Stomach (tissue), 9 donors: Measurements from ENCODE around the gene RPL26. TPM values are rescaled to one million over a fixed set of nuclear protein-coding genes. Genes with fewer than 3 reads are reported as not detected.

Experiments used
- DNase-seq, 2 donors: peaks; one replicate each; pipeline versions ENCODE4 v3.0.0 to v3.0.0-alpha.2; 2013 to 2019
- H3K27ac ChIP-seq, 5 donors: fragments of 200-600 bp in 4 of 5; sonication (generic) in 4 of 5; one replicate each; pipeline ENCODE4 v1.5.1; 2013 to 2019; ENCODE audit warnings: mild to moderate bottlenecking in 1 of 5, moderate library complexity in 1 of 5
- H3K27me3 ChIP-seq, 3 donors: fragments of 200-600 bp; sonication (generic); one replicate each; pipeline ENCODE4 v1.5.1; 2017 to 2019; ENCODE audit warnings: mixed run types in 1 of 3
- H3K36me3 ChIP-seq, 4 donors: fragments of 200-600 bp; sonication (generic); 1 replicate in 3 of 4; 2 replicates in 1 of 4; pipeline ENCODE4 v1.5.1; 2016 to 2019
- H3K4me1 ChIP-seq, 4 donors: fragments of 200-600 bp; sonication (generic); one replicate each; pipeline ENCODE4 v1.5.1; 2016 to 2019
- H3K4me3 ChIP-seq, 4 donors: fragments of 200-600 bp; sonication (generic) in 3 of 4; one replicate each; pipeline ENCODE4 v1.5.1; 2016 to 2019; ENCODE audit warnings: mild to moderate bottlenecking in 1 of 4
- H3K9me3 ChIP-seq, 4 donors: fragments of 200-600 bp; sonication (generic); one replicate each; pipeline ENCODE4 v1.5.1; 2016 to 2019
- EP300 ChIP-seq: sonication (generic); formaldehyde crosslinking; IDR thresholded peaks from one replicate; pipeline ENCODE4 v1.6.1; 2017; ENCODE audit warnings: antibody characterized with exemption
- POLR2A ChIP-seq, 4 donors: fragments of 450-650 bp; IDR thresholded peaks; one replicate each; pipeline ENCODE4 v1.6.1; 2016; ENCODE audit warnings: antibody characterized with exemption in 4 of 4, control low read depth in 2 of 4, mild to moderate bottlenecking in 1 of 4, moderate library complexity in 1 of 4
- POLR2AphosphoS5 ChIP-seq, 3 donors: sonication (generic); formaldehyde crosslinking; IDR thresholded peaks; one replicate each; pipeline ENCODE4 v1.6.1; 2016; ENCODE audit warnings: antibody characterized with exemption in 3 of 3
- WGBS, 5 donors: extraction: QIAGEN DNeasy Blood & Tissue Kit in 3 of 5; methylation state at CpG; one replicate each; pipeline versions ENCODE4 v1.1.5 to v1.1.7; 2013 to 2018; 5-methylcytosine and 5-hydroxymethylcytosine counted together
- intact Hi-C: fragments of 100-400 bp; cut with DNase I; formaldehyde crosslinking; loops from one replicate; pipeline ENCODE4 v1.15.1; 2023; ENCODE audit warnings: low total_unique reads
- polyA plus RNA-seq, 3 donors: library from polyadenylated mRNA; stranded (reverse); fragments of 200-250 nt; gene quantifications; one replicate each; pipeline ENCODE4 v1.2.3, GENCODE V29; 2013
- small RNA-seq, 4 donors: library from RNA; depleted of rRNA; stranded (forward); fragments of <200 nt; gene quantifications; one replicate each; pipeline ENCODE3, GENCODE V24; 2016
- total RNA-seq, 5 donors: library from RNA; depleted of rRNA; stranded (reverse); fragments of >200 nt; gene quantifications; one replicate each; pipeline versions ENCODE4 v1.1.0 to v1.2.3, GENCODE V29; 2014 to 2016
- TF ChIP-seq, protein P1 (sequence below), 7 experiments: fragments of 450-650 bp in 4 of 7; fragments of 200-600 bp in 3 of 7; sonication (generic) in 3 of 7; IDR thresholded peaks; one replicate each; pipeline ENCODE4 v1.5.1; 2016 to 2019; ENCODE audit warnings: antibody characterized with exemption in 7 of 7, control low read depth in 2 of 7, mild to moderate bottlenecking in 1 of 7
- donor health status: healthy with polysubstance abuse.
- donor health status: Bipolar disorder and iron deficiency.
- donor health status: healthy.

The RPL26 gene
- total and polyA plus RNA-seq, 8 donors, result 506 to 5,414 (median 3,474) TPM

DNA sequence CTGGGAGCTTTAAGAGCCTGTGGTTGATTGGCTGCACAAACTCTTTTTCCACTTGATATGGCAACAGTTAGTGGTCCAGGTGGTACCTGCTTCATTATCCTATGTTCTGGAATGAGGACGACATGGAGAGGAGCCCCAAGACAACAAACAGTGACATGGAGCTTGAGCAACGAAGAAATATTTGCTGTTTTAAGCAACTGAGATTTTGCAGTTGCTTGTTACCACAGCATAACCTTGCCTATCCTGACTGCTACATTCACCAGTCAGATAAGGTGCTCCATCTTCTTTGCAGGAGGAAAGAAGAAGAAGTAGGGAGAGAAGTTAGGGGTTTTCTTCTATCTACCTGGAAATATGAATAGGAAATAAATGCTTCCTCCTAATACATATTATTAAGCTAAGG, 50.9 kb downstream of the RPL26 start:
- 81 to 93% (median 84%) methylated on average over 2 of the region's 2 CpGs for WGBS, 5 donors
- no peak overlapping the region for H3K27ac ChIP-seq
- peaks cover 4% of the 10 kb centered on the region in 4 donors for H3K4me1 ChIP-seq
- H3K36me3 ChIP-seq, result no peaks in the 10 kb centered on the region
- peaks cover 0 to 11% (median 3%) of the 10 kb centered on the region in 3 donors for H3K27me3 ChIP-seq
- TF ChIP-seq, protein P1, sequence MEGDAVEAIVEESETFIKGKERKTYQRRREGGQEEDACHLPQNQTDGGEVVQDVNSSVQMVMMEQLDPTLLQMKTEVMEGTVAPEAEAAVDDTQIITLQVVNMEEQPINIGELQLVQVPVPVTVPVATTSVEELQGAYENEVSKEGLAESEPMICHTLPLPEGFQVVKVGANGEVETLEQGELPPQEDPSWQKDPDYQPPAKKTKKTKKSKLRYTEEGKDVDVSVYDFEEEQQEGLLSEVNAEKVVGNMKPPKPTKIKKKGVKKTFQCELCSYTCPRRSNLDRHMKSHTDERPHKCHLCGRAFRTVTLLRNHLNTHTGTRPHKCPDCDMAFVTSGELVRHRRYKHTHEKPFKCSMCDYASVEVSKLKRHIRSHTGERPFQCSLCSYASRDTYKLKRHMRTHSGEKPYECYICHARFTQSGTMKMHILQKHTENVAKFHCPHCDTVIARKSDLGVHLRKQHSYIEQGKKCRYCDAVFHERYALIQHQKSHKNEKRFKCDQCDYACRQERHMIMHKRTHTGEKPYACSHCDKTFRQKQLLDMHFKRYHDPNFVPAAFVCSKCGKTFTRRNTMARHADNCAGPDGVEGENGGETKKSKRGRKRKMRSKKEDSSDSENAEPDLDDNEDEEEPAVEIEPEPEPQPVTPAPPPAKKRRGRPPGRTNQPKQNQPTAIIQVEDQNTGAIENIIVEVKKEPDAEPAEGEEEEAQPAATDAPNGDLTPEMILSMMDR (IDR thresholded peaks at IDR 0.05), result no peak
- TF ChIP-seq EP300 (no peak), POLR2AphosphoS5 (IDR thresholded peaks at IDR 0.05) (no peak), POLR2A (IDR thresholded peaks at IDR 0.05) (no peak)
- intact Hi-C loops, result no loop called here
- DNase-seq, result no peak
- no peak overlapping the region for H3K4me3 ChIP-seq
- no peaks in the 10 kb centered on the region for H3K9me3 ChIP-seq

Small RNAs within 50 kb of the gene (small RNA-seq; reads per million reads assigned to genes)
- gene RF00265, result 0 reads per million in 4 donors

Other genes with a start within 250 kb of the RPL26 start
- gene PER1, start 230.8 kb downstream of the RPL26 start, total RNA-seq, result 100 to 1,000 TPM in 3 of 5 donors, 10 to 100 TPM in 2; 16.2 to 163 (median 137) TPM
- 10 to 100 TPM; 47.2 to 69.4 (median 66.7) TPM for gene PER1, start 230.8 kb downstream of the RPL26 start, polyA plus RNA-seq
- 100 to 1,000 TPM in 1 of 5 donors, 10 to 100 TPM in 2, 1 to 10 TPM in 2; 6.7 to 104 (median 17.3) TPM for gene VAMP2, start 220.2 kb downstream of the RPL26 start, total RNA-seq
- gene VAMP2, start 220.2 kb downstream of the RPL26 start, polyA plus RNA-seq, result 10 to 100 TPM; 32.4 to 58.8 (median 43.1) TPM
- 10 to 100 TPM in 3 of 5 donors, 1 to 10 TPM in 2; 5.2 to 37.6 (median 14.9) TPM for gene TMEM107, start 206.8 kb downstream of the RPL26 start, total RNA-seq
- gene TMEM107, start 206.8 kb downstream of the RPL26 start, polyA plus RNA-seq, result 10 to 100 TPM in 1 of 3 donors, 1 to 10 TPM in 2; 6.3 to 10.3 (median 8.0) TPM
- 10 to 100 TPM in 2 of 5 donors, 1 to 10 TPM in 2, under 1 TPM in 1; 0.58 to 70.1 (median 4.6) TPM for gene BORCS6, start 193.0 kb downstream of the RPL26 start, total RNA-seq
- gene BORCS6, start 193.0 kb downstream of the RPL26 start, polyA plus RNA-seq, result 1 to 10 TPM; 6.6 to 9.2 (median 7.9) TPM
- 10 to 100 TPM in 2 of 5 donors, 1 to 10 TPM in 3; 1.0 to 66.0 (median 2.3) TPM for gene AURKB, start 172.6 kb downstream of the RPL26 start, total RNA-seq
- 10 to 100 TPM in 2 of 3 donors, 1 to 10 TPM in 1; 8.2 to 24.9 (median 10.7) TPM for gene AURKB, start 172.6 kb downstream of the RPL26 start, polyA plus RNA-seq
- gene CTC1, start 135.1 kb downstream of the RPL26 start, total RNA-seq, result 100 to 1,000 TPM in 1 of 5 donors, 10 to 100 TPM in 4; 12.9 to 105 (median 40.1) TPM
- gene CTC1, start 135.1 kb downstream of the RPL26 start, polyA plus RNA-seq, result 1 to 10 TPM; 3.7 to 9.9 (median 9.7) TPM
- gene PFAS, start 133.9 kb downstream of the RPL26 start, total RNA-seq, result 10 to 100 TPM in 4 of 5 donors, 1 to 10 TPM in 1; 5.9 to 68.7 (median 25.3) TPM
- 10 to 100 TPM in 1 of 3 donors, 1 to 10 TPM in 2; 4.6 to 10.2 (median 6.3) TPM for gene PFAS, start 133.9 kb downstream of the RPL26 start, polyA plus RNA-seq
- gene RANGRF, start 94.5 kb downstream of the RPL26 start, total RNA-seq, result 10 to 100 TPM in 1 of 5 donors, 1 to 10 TPM in 3, not detected in 1; 2.9 to 25.4 (median 7.6) TPM
- 10 to 100 TPM; 48.5 to 59.2 (median 54.1) TPM for gene RANGRF, start 94.5 kb downstream of the RPL26 start, polyA plus RNA-seq
- 10 to 100 TPM in 1 of 5 donors, 1 to 10 TPM in 2, under 1 TPM in 1, not detected in 1; 0.55 to 25.9 (median 4.8) TPM for gene SLC25A35, start 87.8 kb downstream of the RPL26 start, total RNA-seq
- gene SLC25A35, start 87.8 kb downstream of the RPL26 start, polyA plus RNA-seq, result 1 to 10 TPM; 4.0 to 7.3 (median 4.4) TPM
- gene ARHGEF15, start 73.0 kb downstream of the RPL26 start, total RNA-seq, result 100 to 1,000 TPM in 1 of 5 donors, 10 to 100 TPM in 2, 1 to 10 TPM in 2; 2.4 to 263 (median 11.0) TPM
- 1 to 10 TPM; 2.8 to 5.7 (median 3.8) TPM for gene ARHGEF15, start 73.0 kb downstream of the RPL26 start, polyA plus RNA-seq
- gene ODF4, start 43.4 kb downstream of the RPL26 start, total RNA-seq, result not detected
- gene ODF4, start 43.4 kb downstream of the RPL26 start, polyA plus RNA-seq, result not detected
- not detected for gene RNF222, start 14.6 kb upstream of the RPL26 start, total RNA-seq
- 1 to 10 TPM in 1 of 3 donors, not detected in 2; 1.5 TPM for gene RNF222, start 14.6 kb upstream of the RPL26 start, polyA plus RNA-seq
- 100 to 1,000 TPM in 1 of 5 donors, 10 to 100 TPM in 4; 12.8 to 102 (median 63.8) TPM for gene NDEL1, start 52.7 kb upstream of the RPL26 start, total RNA-seq
- gene NDEL1, start 52.7 kb upstream of the RPL26 start, polyA plus RNA-seq, result 10 to 100 TPM; 17.6 to 31.9 (median 26.3) TPM
- gene MYH10, start 247.5 kb upstream of the RPL26 start, total RNA-seq, result 100 to 1,000 TPM in 1 of 5 donors, 10 to 100 TPM in 3, 1 to 10 TPM in 1; 9.3 to 104 (median 24.2) TPM
- gene MYH10, start 247.5 kb upstream of the RPL26 start, polyA plus RNA-seq, result 1 to 10 TPM; 1.8 to 2.4 (median 2.3) TPM